ENCODE measurements around the gene NDUFB6. TPM values are rescaled to one million over a fixed set of nuclear protein-coding genes. Genes with fewer than 3 reads are reported as not detected.
A peak's percentile ranks its signal among the peaks of the same experiment; 100 is the strongest.

NDUFB6 gene
- total RNA-seq (2021) (56.0 to 67.2 TPM (median 62.4 TPM) in 3 replicates), Bru-seq, nascent RNA (percentile 83 among the genes with signal in this experiment)
- long read RNA-seq, experiment 1, transcript NDUFB6-203 (4 exons, 1,366 nt): major isoform, 131 of 145 reads
- long read RNA-seq, experiment 1, partial matches to known transcripts: 1 of 145 reads
- long read RNA-seq, experiment 1, other reads (novel, unspliced or antisense): 5 of 145 reads
- long read RNA-seq, experiment 2, transcript NDUFB6-202 (3 exons, 761 nt): minor isoform, 5 of 186 reads
- long read RNA-seq, experiment 2, transcript NDUFB6-201 (3 exons, 666 nt): minor isoform, 8 of 186 reads
- long read RNA-seq, experiment 2, transcript NDUFB6-203 (4 exons, 1,366 nt): major isoform, 156 of 186 reads
- long read RNA-seq, experiment 2, partial matches to known transcripts: 6 of 186 reads
- long read RNA-seq, experiment 2, other reads (novel, unspliced or antisense): 11 of 186 reads
- long read RNA-seq, experiment 3, transcript NDUFB6-203 (4 exons, 1,366 nt): major isoform, 18 of 25 reads
- long read RNA-seq, experiment 3, partial matches to known transcripts: 3 of 25 reads
- long read RNA-seq, experiment 3, other reads (novel, unspliced or antisense): 3 of 25 reads

GRCh38 chr9:32572900-32573523, at the start of gene NDUFB6:
Gene NDUFB6 (minus strand): TSS chr9:32573159. CDS start chr9:32573060, 99 bp downstream.
- Mint-ChIP-seq H3K36me3 (peaks cover 11% of the 10 kb centered on the region), H3K4me1 (peaks cover 14% of the 10 kb centered on the region), H3K27me3 (ENCODE audit: low read depth) (no peaks in the 10 kb centered on the region), H3K9me3 (no peaks in the 10 kb centered on the region), H3K27ac (peak within 1 kb of the TSS; percentile 99), H3K4me3 (peak within 1 kb of the TSS; percentile 99)
- CTCF ChIA-PET: interaction anchor here (0.8 to 3.8 kb wide), 8 partner anchors 8 to 244 kb away, joined by 3 to 109 read pairs (median 15); partner anchors contain the start of genes ACO1 and RIGI
- POLR2A ChIA-PET: interaction anchor here (1.1 to 2.8 kb wide), 4 partner anchors 20 to 194 kb away, joined by 5 to 11 read pairs (median 5); partner anchors contain the start of genes ACO1, SMIM27 and TOPORS
- ATAC-seq (peak; percentile 89), DNase-seq (ENCODE audit: low spot score) (peak; percentile 94)
- TF ChIP-seq MYBL2 (CRISPR knock-in tag; IDR thresholded peaks at IDR 0.05) (peak; percentile 71; the same call in 1 of the 2 replicates), ZNF232 (CRISPR knock-in tag; IDR thresholded peaks at IDR 0.05) (peak; percentile 93; the same call in 1 of the 2 replicates), ZNF138 (CRISPR knock-in tag; conservative IDR thresholded peaks at IDR 0.05) (peak; percentile 47; the same call in 1 of the 2 replicates), ARID4B (CRISPR knock-in tag; IDR thresholded peaks at IDR 0.05; ENCODE audit: borderline replicate concordance) (peak; percentile 65; the same call in 1 of the 2 replicates), SP1 (CRISPR knock-in tag; conservative IDR thresholded peaks at IDR 0.05) (peak; percentile 91), JAZF1 (CRISPR knock-in tag; IDR thresholded peaks at IDR 0.05) (no peak), FOXK1 (CRISPR knock-in tag; IDR thresholded peaks at IDR 0.05) (peak; percentile 92), JUN (CRISPR knock-in tag; IDR thresholded peaks at IDR 0.05) (no peak), TEAD4 (CRISPR knock-in tag; IDR thresholded peaks at IDR 0.05) (0 out of 2 replicates have a peak, but pooled peaks have one; percentile 38), NR1H2 (CRISPR knock-in tag; IDR thresholded peaks at IDR 0.05) (no peak), ZNF317 (CRISPR knock-in tag; IDR thresholded peaks at IDR 0.05; ENCODE audit: borderline replicate concordance, low read depth) (0 out of 2 replicates have a peak, but pooled peaks have one; percentile 32), ATF6 (CRISPR knock-in tag; IDR thresholded peaks at IDR 0.05) (no peak), KAT7 (CRISPR knock-in tag; IDR thresholded peaks at IDR 0.05; ENCODE audit: borderline replicate concordance) (0 out of 2 replicates have a peak, but pooled peaks have one; percentile 37), TEAD1 (CRISPR knock-in tag; IDR thresholded peaks at IDR 0.05) (peak; percentile 86), FOXP4 (CRISPR knock-in tag; IDR thresholded peaks at IDR 0.05) (peak; percentile 50; the same call in 1 of the 2 replicates)
- TF ChIP-seq, protein P1, sequence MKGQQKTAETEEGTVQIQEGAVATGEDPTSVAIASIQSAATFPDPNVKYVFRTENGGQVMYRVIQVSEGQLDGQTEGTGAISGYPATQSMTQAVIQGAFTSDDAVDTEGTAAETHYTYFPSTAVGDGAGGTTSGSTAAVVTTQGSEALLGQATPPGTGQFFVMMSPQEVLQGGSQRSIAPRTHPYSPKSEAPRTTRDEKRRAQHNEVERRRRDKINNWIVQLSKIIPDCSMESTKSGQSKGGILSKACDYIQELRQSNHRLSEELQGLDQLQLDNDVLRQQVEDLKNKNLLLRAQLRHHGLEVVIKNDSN (CRISPR knock-in tag; IDR thresholded peaks at IDR 0.05): peak; percentile 38; the same call in 1 of the 2 replicates
- TF ChIP-seq, protein P2, sequence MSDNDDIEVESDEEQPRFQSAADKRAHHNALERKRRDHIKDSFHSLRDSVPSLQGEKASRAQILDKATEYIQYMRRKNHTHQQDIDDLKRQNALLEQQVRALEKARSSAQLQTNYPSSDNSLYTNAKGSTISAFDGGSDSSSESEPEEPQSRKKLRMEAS (CRISPR knock-in tag; IDR thresholded peaks at IDR 0.05): peak; percentile 70; the same call in 1 of the 2 replicates
- TF ChIP-seq, protein P3, sequence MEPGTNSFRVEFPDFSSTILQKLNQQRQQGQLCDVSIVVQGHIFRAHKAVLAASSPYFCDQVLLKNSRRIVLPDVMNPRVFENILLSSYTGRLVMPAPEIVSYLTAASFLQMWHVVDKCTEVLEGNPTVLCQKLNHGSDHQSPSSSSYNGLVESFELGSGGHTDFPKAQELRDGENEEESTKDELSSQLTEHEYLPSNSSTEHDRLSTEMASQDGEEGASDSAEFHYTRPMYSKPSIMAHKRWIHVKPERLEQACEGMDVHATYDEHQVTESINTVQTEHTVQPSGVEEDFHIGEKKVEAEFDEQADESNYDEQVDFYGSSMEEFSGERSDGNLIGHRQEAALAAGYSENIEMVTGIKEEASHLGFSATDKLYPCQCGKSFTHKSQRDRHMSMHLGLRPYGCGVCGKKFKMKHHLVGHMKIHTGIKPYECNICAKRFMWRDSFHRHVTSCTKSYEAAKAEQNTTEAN (CRISPR knock-in tag; IDR thresholded peaks at IDR 0.05): no peak
- TF ChIP-seq, protein P4, sequence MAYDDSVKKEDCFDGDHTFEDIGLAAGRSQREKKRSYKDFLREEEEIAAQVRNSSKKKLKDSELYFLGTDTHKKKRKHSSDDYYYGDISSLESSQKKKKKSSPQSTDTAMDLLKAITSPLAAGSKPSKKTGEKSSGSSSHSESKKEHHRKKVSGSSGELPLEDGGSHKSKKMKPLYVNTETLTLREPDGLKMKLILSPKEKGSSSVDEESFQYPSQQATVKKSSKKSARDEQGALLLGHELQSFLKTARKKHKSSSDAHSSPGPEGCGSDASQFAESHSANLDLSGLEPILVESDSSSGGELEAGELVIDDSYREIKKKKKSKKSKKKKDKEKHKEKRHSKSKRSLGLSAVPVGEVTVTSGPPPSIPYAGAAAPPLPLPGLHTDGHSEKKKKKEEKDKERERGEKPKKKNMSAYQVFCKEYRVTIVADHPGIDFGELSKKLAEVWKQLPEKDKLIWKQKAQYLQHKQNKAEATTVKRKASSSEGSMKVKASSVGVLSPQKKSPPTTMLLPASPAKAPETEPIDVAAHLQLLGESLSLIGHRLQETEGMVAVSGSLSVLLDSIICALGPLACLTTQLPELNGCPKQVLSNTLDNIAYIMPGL (CRISPR knock-in tag; IDR thresholded peaks at IDR 0.05): 0 out of 2 replicates have a peak, but pooled peaks have one; percentile 38
- TF ChIP-seq, protein P5, sequence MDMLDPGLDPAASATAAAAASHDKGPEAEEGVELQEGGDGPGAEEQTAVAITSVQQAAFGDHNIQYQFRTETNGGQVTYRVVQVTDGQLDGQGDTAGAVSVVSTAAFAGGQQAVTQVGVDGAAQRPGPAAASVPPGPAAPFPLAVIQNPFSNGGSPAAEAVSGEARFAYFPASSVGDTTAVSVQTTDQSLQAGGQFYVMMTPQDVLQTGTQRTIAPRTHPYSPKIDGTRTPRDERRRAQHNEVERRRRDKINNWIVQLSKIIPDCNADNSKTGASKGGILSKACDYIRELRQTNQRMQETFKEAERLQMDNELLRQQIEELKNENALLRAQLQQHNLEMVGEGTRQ (CRISPR knock-in tag; IDR thresholded peaks at IDR 0.05): peak; percentile 49; the same call in 1 of the 2 replicates

All from WTC11 (cell line).